Vagina (tissue), 2 donors: ENCODE measurements around the gene GRK4.

Experiments
- POLR2A ChIP-seq, 2 donors: fragments of 450-650 bp; IDR thresholded peaks; one replicate each; pipeline ENCODE4 v1.6.1; 2017; ENCODE audit warnings: antibody characterized with exemption in 2 of 2, mild to moderate bottlenecking in 2 of 2, moderate library complexity in 2 of 2
- TF ChIP-seq, protein P1 (sequence below), 3 experiments: fragments of 450-650 bp in 2 of 3; fragments of 200-600 bp in 1 of 3; sonication (generic) in 1 of 3; IDR thresholded peaks; one replicate each; pipeline ENCODE4 v1.5.1; 2017 to 2019; ENCODE audit warnings: antibody characterized with exemption in 3 of 3, mild to moderate bottlenecking in 2 of 3, moderate library complexity in 2 of 3

DNA sequence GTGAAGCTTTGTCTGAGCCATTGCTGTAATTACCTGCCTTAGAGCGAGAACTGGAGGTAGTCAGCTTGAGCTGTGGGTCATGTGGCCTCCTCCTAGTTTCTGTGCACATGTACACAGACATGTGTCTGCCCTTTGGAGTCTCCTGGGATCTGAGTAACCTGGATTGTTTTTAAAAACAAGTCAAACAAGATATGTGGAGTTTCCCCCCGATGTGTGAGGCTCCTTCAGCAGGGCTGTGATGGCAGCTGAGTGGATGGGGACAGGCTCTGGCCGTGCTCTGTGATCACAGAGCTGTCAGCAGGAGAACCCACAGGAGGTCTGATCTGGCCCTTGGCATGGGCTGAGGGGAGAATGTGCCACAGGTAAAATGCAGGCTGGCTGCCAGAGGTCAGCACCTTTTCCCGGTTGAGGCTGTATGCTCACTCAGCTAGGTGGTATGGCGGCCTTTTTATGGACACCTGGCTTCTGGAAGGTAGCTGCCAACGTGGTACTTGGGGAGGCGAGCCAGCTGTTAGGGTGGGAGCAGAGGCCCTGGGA, 38.5 kb upstream of the GRK4 start:
- TF ChIP-seq POLR2A (IDR thresholded peaks at IDR 0.05), result no peak
- TF ChIP-seq, protein P1, sequence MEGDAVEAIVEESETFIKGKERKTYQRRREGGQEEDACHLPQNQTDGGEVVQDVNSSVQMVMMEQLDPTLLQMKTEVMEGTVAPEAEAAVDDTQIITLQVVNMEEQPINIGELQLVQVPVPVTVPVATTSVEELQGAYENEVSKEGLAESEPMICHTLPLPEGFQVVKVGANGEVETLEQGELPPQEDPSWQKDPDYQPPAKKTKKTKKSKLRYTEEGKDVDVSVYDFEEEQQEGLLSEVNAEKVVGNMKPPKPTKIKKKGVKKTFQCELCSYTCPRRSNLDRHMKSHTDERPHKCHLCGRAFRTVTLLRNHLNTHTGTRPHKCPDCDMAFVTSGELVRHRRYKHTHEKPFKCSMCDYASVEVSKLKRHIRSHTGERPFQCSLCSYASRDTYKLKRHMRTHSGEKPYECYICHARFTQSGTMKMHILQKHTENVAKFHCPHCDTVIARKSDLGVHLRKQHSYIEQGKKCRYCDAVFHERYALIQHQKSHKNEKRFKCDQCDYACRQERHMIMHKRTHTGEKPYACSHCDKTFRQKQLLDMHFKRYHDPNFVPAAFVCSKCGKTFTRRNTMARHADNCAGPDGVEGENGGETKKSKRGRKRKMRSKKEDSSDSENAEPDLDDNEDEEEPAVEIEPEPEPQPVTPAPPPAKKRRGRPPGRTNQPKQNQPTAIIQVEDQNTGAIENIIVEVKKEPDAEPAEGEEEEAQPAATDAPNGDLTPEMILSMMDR (IDR thresholded peaks at IDR 0.05), result no peak
